ENCODE measurements around the gene BOLA3. TPM values are rescaled to one million over a fixed set of nuclear protein-coding genes. Genes with fewer than 3 reads are reported as not detected.

Gene BOLA3
- total and polyA plus RNA-seq, 2 donors (not counting 3 experiments of a cell fraction or from before 2014, with no cell fraction given) = 28.7 to 42.4 TPM

DNA sequence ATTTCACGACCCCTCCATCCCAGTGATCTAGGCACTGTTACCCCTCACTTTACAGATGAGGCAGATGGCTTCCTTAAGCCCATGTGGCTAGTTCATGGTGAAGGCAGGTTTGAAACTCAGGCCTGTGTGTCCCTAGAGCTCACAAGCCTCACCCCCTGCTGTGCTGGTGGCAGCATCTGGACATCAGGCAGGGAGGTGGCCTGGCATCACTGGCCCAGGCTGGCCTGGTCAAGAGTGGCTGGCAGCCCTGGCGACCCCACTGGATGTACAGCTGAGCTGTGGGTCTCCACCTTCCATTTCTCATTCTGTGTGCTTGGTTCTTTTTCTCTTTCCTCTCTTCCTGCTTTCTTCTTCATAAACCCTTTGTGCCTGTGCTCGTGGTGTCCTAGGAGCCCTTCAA, 56.3 kb downstream of the BOLA3 start:
- TF ChIP-seq EZH2 (IDR thresholded peaks at IDR 0.05; ENCODE audit: borderline replicate concordance, low read depth, low read length, severe bottlenecking) (no peak), MYC (IDR thresholded peaks at IDR 0.05; ENCODE audit: low read depth, low read length) (no peak), FOS (IDR thresholded peaks at IDR 0.05; ENCODE audit: borderline replicate concordance, insufficient read depth, low read length) (no peak), CTCF (IDR thresholded peaks at IDR 0.05; ENCODE audit: extremely low read depth in 1 of 2, insufficient read depth in 1 of 2, low read depth in 1 of 2, low read length in 2 of 2) (no peak), POLR2A (IDR thresholded peaks at IDR 0.05; ENCODE audit: low read depth, low read length) (no peak), POLR2AphosphoS5 (IDR thresholded peaks at IDR 0.05; ENCODE audit: insufficient read depth, low read depth, low read length) (no peak)
- TF ChIP-seq, protein P1, sequence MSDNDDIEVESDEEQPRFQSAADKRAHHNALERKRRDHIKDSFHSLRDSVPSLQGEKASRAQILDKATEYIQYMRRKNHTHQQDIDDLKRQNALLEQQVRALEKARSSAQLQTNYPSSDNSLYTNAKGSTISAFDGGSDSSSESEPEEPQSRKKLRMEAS (IDR thresholded peaks at IDR 0.05; ENCODE audit: insufficient read depth, insufficient read length) = no peak
- Histone ChIP-seq H3K27me3 (ENCODE audit: control insufficient read depth in 2 of 2, insufficient read depth in 2 of 2, low read length in 2 of 2) (no peaks in the 10 kb centered on the region), H4K20me1 (replicated peaks; ENCODE audit: control insufficient read depth, extremely low read depth, insufficient read depth, low read length) (no peaks in the 10 kb centered on the region), H3K27ac (ENCODE audit: insufficient read depth, low read depth, low read length) (no peak overlapping the region), H3K36me3 (ENCODE audit: control insufficient read depth in 2 of 2, extremely low read depth in 1 of 2, insufficient read depth in 2 of 2, low read length in 2 of 2) (peaks cover 0 to 37% of the 10 kb centered on the region in 2 experiments), H3K9me3 (replicated peaks; ENCODE audit: control insufficient read depth, insufficient read depth, low read length) (no peaks in the 10 kb centered on the region), H2AFZ (ENCODE audit: low read depth, low read length) (no peak overlapping the region), H3K9ac (replicated peaks; ENCODE audit: extremely low read depth, insufficient read depth, low read length) (no peak overlapping the region), H3K4me3 (replicated peaks in 1 of 3; ENCODE audit: insufficient read depth in 1 of 3, low read depth in 1 of 3, low read length in 3 of 3) (no peak overlapping the region), H3K79me2 (ENCODE audit: control insufficient read depth, insufficient read depth, low read length) (no peaks in the 10 kb centered on the region), H3K4me2 (ENCODE audit: insufficient read depth, low read length) (no peak overlapping the region), H3K9me1 (replicated peaks; ENCODE audit: control insufficient read depth, extremely low read depth, insufficient read depth, low read length) (no peaks in the 10 kb centered on the region), H3K4me1 (ENCODE audit: control insufficient read depth, extremely low read depth, insufficient read depth, low read length) (peaks cover 5% of the 10 kb centered on the region)
- intact Hi-C loops (cut with micrococcal nuclease) (no loop called here), dilution Hi-C loops (cut with MboI; ENCODE audit: extremely low pct_ligation_motif_present, low sequenced_read_pairs) (no loop called here)
- POLR2A ChIA-PET = no interaction called here
- FAIRE-seq (no peak), DNase-seq (ENCODE audit: low read depth, low spot score) (no peak)
- CTCF ChIA-PET = no interaction called here
- BruUV-seq (replicated peaks) = no TSS peak
